D721Med (cell line): ENCODE data around the gene KRTAP9-9.

Experiments used
- DNase-seq: peaks from one replicate; pipeline ENCODE4 v3.0.0; 2011; ENCODE audit warnings: low spot score; ENCODE audit not compliant: insufficient read length
- FAIRE-seq: peaks from 2 replicates; lab custom pipeline; 2011; peaks lifted over from hg19 to GRCh38; lab: Jason Lieb, UNC
- CTCF ChIP-seq: IDR thresholded peaks from 2 replicates; pipeline ENCODE4 v1.5.1; 2012; ENCODE audit warnings: mild to moderate bottlenecking, control low read depth; ENCODE audit not compliant: insufficient read depth; ENCODE audit errors: missing control alignments

KRTAP9-9 gene

GRCh38 chr17:41301204-41301790, 46.1 kb downstream of the KRTAP9-9 start:
- TF ChIP-seq CTCF, result no peak
- FAIRE-seq (no peak), DNase-seq (no peak)

GRCh38 chr17:41301916-41302901, 47.0 kb downstream of the KRTAP9-9 start, which contains the start of gene KRTAP29-1:
KRTAP29-1 (minus strand) TSS chr17:41302851; CDS start chr17:41302851, 0 bp downstream.
- DNase-seq (no peak), FAIRE-seq (no peak)
- TF ChIP-seq CTCF, result no peak

GRCh38 chr17:41302981-41303380, 47.8 kb downstream of the KRTAP9-9 start:
- no peak for TF ChIP-seq CTCF
- DNase-seq, result no peak
- no peak for FAIRE-seq

- no peak for TF ChIP-seq CTCF
- FAIRE-seq, result no peak
- DNase-seq, result no peak
These were observed 48.9 kb downstream of the KRTAP9-9 start for GRCh38 chr17:41304091-41304490.
